OCI-LY3 (cell line): ENCODE results near the gene EXOC3L1.

Source experiments
- H2AFZ ChIP-seq: fragments of 200-600, 300-600 bp; shearing (Covaris generic); 2 replicates; pipeline ENCODE4 v1.6.0; 2014; ENCODE audit warnings: antibody characterized with exemption, low read depth, low read length
- H3K27ac ChIP-seq: fragments of 200-600, 300-600 bp; sonication (generic); 2 replicates; pipeline ENCODE4 v1.5.1; 2014; ENCODE audit warnings: mild to moderate bottlenecking, low read length, moderate library complexity, mixed read lengths
- H3K27me3 ChIP-seq: fragments of 200-600, 300-600 bp; sonication (generic); 2 replicates; pipeline ENCODE4 v1.6.1; 2014; ENCODE audit warnings: low read depth, low read length, mixed read lengths
- H3K36me3 ChIP-seq: fragments of 200-600, 300-600 bp; sonication (generic); replicated peaks from 2 replicates; pipeline ENCODE3; 2014; ENCODE audit warnings: low read depth, low read length, mixed read lengths
- H3K4me1 ChIP-seq: fragments of 300-600, 200-600 bp; sonication (generic); 2 replicates; pipeline ENCODE4 v1.6.1; 2014; ENCODE audit warnings: low read length, mixed read lengths
- H3K4me2 ChIP-seq: fragments of 200-600, 300-600 bp; sonication (generic); 2 replicates; pipeline ENCODE4 v1.6.1; 2014; ENCODE audit warnings: low read length, mixed read lengths
- H3K4me3 ChIP-seq: fragments of 300-600, 200-600 bp; sonication (generic); 2 replicates; pipeline ENCODE4 v1.5.1; 2014; ENCODE audit warnings: antibody characterized with exemption, mild to moderate bottlenecking, low read length, moderate library complexity
- H3K79me2 ChIP-seq: fragments of 300-600, 200-600 bp; shearing (Covaris generic); 2 replicates; pipeline ENCODE4 v1.6.1; 2014; ENCODE audit warnings: mild to moderate bottlenecking, low read length, mixed read lengths
- H3K9ac ChIP-seq: fragments of 300-600, 200-600 bp; shearing (Covaris generic); 2 replicates; pipeline ENCODE4 v1.6.0; 2014; ENCODE audit warnings: mild to moderate bottlenecking, low read length, moderate library complexity
- H3K9me3 ChIP-seq: fragments of 200-600, 300-600 bp; shearing (Covaris generic); 2 replicates; pipeline ENCODE4 v1.6.1; 2014; ENCODE audit warnings: low read length, mixed read lengths; ENCODE audit not compliant: insufficient read depth
- H4K20me1 ChIP-seq: fragments of 200-600, 300-600 bp; sonication (generic); 2 replicates; pipeline ENCODE4 v1.6.1; 2016; ENCODE audit warnings: low read length, mixed read lengths; ENCODE audit not compliant: insufficient read depth
- CTCF ChIP-seq: fragments of 200-600, 300-600 bp; sonication (generic); IDR thresholded peaks from 2 replicates; pipeline ENCODE4 v1.5.1; 2014; ENCODE audit warnings: antibody characterized with exemption, low read length, low read depth
- EZH2phosphoT487 ChIP-seq: fragments of 200-600 bp; shearing (Covaris generic); IDR thresholded peaks from 2 replicates; pipeline ENCODE4 v1.6.1; 2018; ENCODE audit warnings: antibody characterized with exemption, mixed run types, low read depth

EXOC3L1 gene

GRCh38 chr16:67208154-67208896 lies 18.4 kb upstream of the EXOC3L1 start:
- no peak overlapping the region for H3K27ac ChIP-seq

GRCh38 chr16:67207249-67208091 lies 17.5 kb upstream of the EXOC3L1 start:
- H3K27ac ChIP-seq = no peak overlapping the region
- H3K4me1 ChIP-seq = no peaks in the 10 kb centered on the region
- H2AFZ ChIP-seq = no peak overlapping the region
- no peaks in the 10 kb centered on the region for H3K27me3 ChIP-seq
- TF ChIP-seq EZH2phosphoT487 (no peak), CTCF (no peak)
- no peaks in the 10 kb centered on the region for H3K79me2 ChIP-seq
- H3K4me3 ChIP-seq = no peak overlapping the region
- H3K9ac ChIP-seq = no peak overlapping the region
- no peaks in the 10 kb centered on the region for H3K9me3 ChIP-seq
- no peak overlapping the region for H3K4me2 ChIP-seq
- peaks cover 12% of the 10 kb centered on the region for H3K36me3 ChIP-seq
- H4K20me1 ChIP-seq = 0 out of 2 replicates have a peak, but pooled peaks cover 3% of the 10 kb centered on the region

More at GRCh38 chr16:67208154-67208896, 18.4 kb upstream of the EXOC3L1 start:
- Histone ChIP-seq H4K20me1 (0 out of 2 replicates have a peak, but pooled peaks cover 3% of the 10 kb centered on the region), H2AFZ (no peak overlapping the region), H3K36me3 (peaks cover 8% of the 10 kb centered on the region), H3K4me3 (no peak overlapping the region), H3K9me3 (no peaks in the 10 kb centered on the region), H3K9ac (no peak overlapping the region), H3K79me2 (no peaks in the 10 kb centered on the region), H3K4me1 (no peaks in the 10 kb centered on the region), H3K27me3 (no peaks in the 10 kb centered on the region), H3K4me2 (no peak overlapping the region)
- TF ChIP-seq CTCF (no peak), EZH2phosphoT487 (no peak)

- H3K9me3 ChIP-seq = no peaks in the 10 kb centered on the region
- no peaks in the 10 kb centered on the region for H3K27me3 ChIP-seq
- 0 out of 2 replicates have a peak, but pooled peaks cover 3% of the 10 kb centered on the region for H4K20me1 ChIP-seq
- H3K4me3 ChIP-seq = no peak overlapping the region
- no peak overlapping the region for H3K9ac ChIP-seq
- TF ChIP-seq CTCF (no peak), EZH2phosphoT487 (no peak)
- H3K79me2 ChIP-seq = no peaks in the 10 kb centered on the region
- no peak overlapping the region for H3K27ac ChIP-seq
- H3K36me3 ChIP-seq = peaks cover 12% of the 10 kb centered on the region
- no peak overlapping the region for H2AFZ ChIP-seq
- no peak overlapping the region for H3K4me2 ChIP-seq
- H3K4me1 ChIP-seq = no peaks in the 10 kb centered on the region
Measured at GRCh38 chr16:67206838-67207248, 16.9 kb upstream of the EXOC3L1 start.
